Activated CD8-positive, alpha-beta memory T cell treated with anti-CD3 and anti-CD28 coated beads for 36 hours (primary cell): ENCODE data around the gene CARD6. TPM values are rescaled to one million over a fixed set of nuclear protein-coding genes. Genes with fewer than 3 reads are reported as not detected.
"Not testable (repeated sequence)": the region's sequence is repeated elsewhere in the genome, so short reads cannot be mapped to it uniquely, and the experiment has no call there.

Source experiments
- CTCF ChIA-PET: fragments of 350-600 bp; sonication (Branson Sonifier 250); formaldehyde crosslinking; loops from one replicate; lab custom pipeline; 2021; ENCODE audit warnings: antibody characterized with exemption; lab: Charles Lee
- POLR2A ChIA-PET: fragments of 350-600 bp; sonication (Branson Sonifier 250); formaldehyde crosslinking; loops from one replicate; lab custom pipeline; 2021; ENCODE audit warnings: antibody characterized with exemption; lab: Charles Lee
- total RNA-seq, 2 experiments: library from RNA; stranded (reverse); gene quantifications; one replicate each; pipeline ENCODE4 v1.2.3, GENCODE V29; 2021

Gene CARD6
- total RNA-seq, 2 experiments from 2014 or later: 1.6 to 2.0 TPM

- ChIA-PET CTCF (no interaction called here), POLR2A (no interaction called here)
Observed at GRCh38 chr5:40860711-40861110, 19.5 kb downstream of the CARD6 start.

- POLR2A ChIA-PET, CTCF ChIA-PET: not testable (repeated sequence)
Observed at GRCh38 chr5:40865004-40865403, 23.8 kb downstream of the CARD6 start.

- ChIA-PET POLR2A (no interaction called here), CTCF (no interaction called here)
Observed at GRCh38 chr5:40866844-40867243, 25.7 kb downstream of the CARD6 start.

GRCh38 chr5:40869384-40869783 is 28.2 kb downstream of the CARD6 start:
- CTCF ChIA-PET: no interaction called here
- POLR2A ChIA-PET: no interaction called here

- POLR2A ChIA-PET: no interaction called here
Observed at GRCh38 chr5:40871177-40871576, 30.0 kb downstream of the CARD6 start.

GRCh38 chr5:40872253-40872652 is 31.1 kb downstream of the CARD6 start:
- POLR2A ChIA-PET, CTCF ChIA-PET: not testable (repeated sequence)

More at GRCh38 chr5:40871177-40871576, 30.0 kb downstream of the CARD6 start:
- CTCF ChIA-PET: no interaction called here

- POLR2A ChIA-PET: no interaction called here
- CTCF ChIA-PET: no interaction called here
Observed at GRCh38 chr5:40873286-40873880, 32.2 kb downstream of the CARD6 start.

- ChIA-PET POLR2A (no interaction called here), CTCF (interaction anchor here (0.6 kb wide), 1 partner anchor 21 kb away, joined by 3 read pairs; no protein-coding TSS in a partner anchor)
Observed at GRCh38 chr5:40875958-40876357, 34.8 kb downstream of the CARD6 start.

- CTCF ChIA-PET: no interaction called here
- POLR2A ChIA-PET: no interaction called here
Observed at GRCh38 chr5:40877371-40877988, 36.3 kb downstream of the CARD6 start.

GRCh38 chr5:40879163-40879942 is 38.2 kb downstream of the CARD6 start:
- POLR2A ChIA-PET: no interaction called here
- CTCF ChIA-PET: no interaction called here

GRCh38 chr5:40882291-40882690 is 41.1 kb downstream of the CARD6 start:
- CTCF ChIA-PET: no interaction called here
- POLR2A ChIA-PET: no interaction called here

- CTCF ChIA-PET, POLR2A ChIA-PET: not testable (repeated sequence)
Observed at GRCh38 chr5:40883051-40883450, 41.9 kb downstream of the CARD6 start.

GRCh38 chr5:40895440-40896425 is 54.6 kb downstream of the CARD6 start:
- CTCF ChIA-PET, POLR2A ChIA-PET: not testable (repeated sequence)

GRCh38 chr5:40904205-40904993 is 63.2 kb downstream of the CARD6 start:
- ChIA-PET CTCF (interaction anchor here (1.2 kb wide), 1 partner anchor 51 kb away, joined by 3 read pairs; no protein-coding TSS in a partner anchor), POLR2A (no interaction called here)

GRCh38 chr5:40904994-40905306 is 63.8 kb downstream of the CARD6 start:
- ChIA-PET CTCF (interaction anchor here (1.2 kb wide), 1 partner anchor 51 kb away, joined by 3 read pairs; no protein-coding TSS in a partner anchor), POLR2A (no interaction called here)

- POLR2A ChIA-PET: no interaction called here
- CTCF ChIA-PET: no interaction called here
Observed at GRCh38 chr5:40906351-40906751, 65.2 kb downstream of the CARD6 start.

GRCh38 chr5:40909264-40909663 is 68.1 kb downstream of the CARD6 start, which contains the start of gene C7:
Gene C7 (plus strand): TSS chr5:40909497. CDS start chr5:40909611, 114 bp downstream.
- CTCF ChIA-PET: no interaction called here
- POLR2A ChIA-PET: no interaction called here

GRCh38 chr5:40909723-40910122 is 68.6 kb downstream of the CARD6 start:
- POLR2A ChIA-PET: interaction anchor here (0.9 kb wide), 1 partner anchor 85 kb away, joined by 4 read pairs; no protein-coding TSS in a partner anchor

More at GRCh38 chr5:40909723-40910122, 68.6 kb downstream of the CARD6 start:
- CTCF ChIA-PET: no interaction called here
